Hepatic stellate cell (primary cell): ENCODE measurements around the gene NLRC5.
"Not testable (repeated sequence)": the region's sequence is repeated elsewhere in the genome, so short reads cannot be mapped to it uniquely, and the experiment has no call there.

Experiments
- DNase-seq: peaks from one replicate; pipeline ENCODE4 v3.0.0; 2011; ENCODE audit warnings: low spot score

The NLRC5 gene

DNA sequence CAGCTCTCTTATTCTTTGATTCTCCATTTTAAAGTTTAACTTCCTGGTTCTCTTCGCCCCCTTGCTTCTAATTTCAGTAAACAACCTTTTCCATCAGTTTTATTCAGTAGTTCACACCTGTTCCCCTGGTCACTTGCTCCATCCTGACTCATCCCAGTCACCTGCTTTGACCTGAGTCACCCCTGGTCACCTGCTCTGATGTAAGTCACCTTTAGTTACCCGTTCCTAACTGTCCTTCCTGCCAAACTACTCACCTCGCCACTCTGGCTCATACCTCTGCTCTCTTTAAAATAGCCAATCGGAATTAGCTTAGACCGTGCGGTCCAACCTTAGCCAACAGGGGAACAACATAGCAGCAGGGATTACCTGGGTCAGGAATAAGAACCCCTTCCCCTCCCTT lies 4.7 kb upstream of the NLRC5 start:
- DNase-seq = no peak

DNA sequence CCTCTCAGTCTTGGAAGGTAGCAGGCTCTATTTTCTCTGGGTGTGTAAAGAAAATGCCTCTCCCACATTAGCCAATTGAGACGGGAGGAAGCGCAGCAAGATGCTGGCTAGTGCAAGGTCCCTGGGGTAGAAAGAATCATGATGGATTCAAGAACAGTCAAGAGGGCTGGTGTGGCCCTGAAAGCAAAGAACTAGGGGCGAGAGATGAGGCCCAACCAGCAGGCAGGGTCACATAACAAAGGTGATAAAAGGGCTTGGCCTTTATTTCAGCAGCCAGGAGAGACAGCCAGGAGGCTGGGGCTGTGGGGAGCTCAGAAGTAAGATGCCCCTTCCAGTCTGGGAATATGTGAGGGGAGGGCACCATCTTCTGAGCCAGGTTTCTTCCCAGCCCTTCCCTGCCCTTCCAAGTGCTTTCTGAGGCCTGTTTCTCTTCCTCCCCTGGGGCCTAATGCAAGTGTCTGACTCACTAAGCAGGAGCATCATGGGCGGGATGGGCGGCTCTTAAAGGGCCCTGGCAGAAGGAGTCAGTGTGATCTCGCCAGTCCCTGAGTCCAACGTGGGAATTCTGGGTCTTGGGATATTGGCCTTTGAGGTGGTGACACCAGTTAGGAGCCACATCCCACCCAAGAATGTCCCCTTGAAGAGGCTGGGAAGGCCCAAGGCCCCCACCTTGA lies 3.9 kb upstream of the NLRC5 start:
- peak; percentile 92 for DNase-seq

DNA sequence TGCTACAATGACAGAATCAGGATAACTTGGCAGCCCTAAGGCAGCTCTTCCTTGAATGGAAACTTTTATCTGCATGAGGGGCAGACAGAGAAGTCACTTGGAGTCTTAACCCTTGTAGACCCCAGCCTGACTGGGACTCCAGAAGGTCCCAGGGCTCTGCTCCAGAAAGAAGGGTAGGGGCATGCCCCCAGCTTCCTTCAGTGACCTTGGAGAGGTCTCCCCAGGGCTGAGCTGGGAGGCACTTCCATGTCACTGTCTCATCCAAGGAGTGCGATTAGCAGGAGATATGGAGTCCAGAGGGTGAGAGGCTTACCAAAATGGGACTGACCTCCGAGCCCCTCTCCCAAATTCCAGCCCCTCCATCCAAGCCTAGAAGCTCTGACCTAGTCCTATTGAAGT lies 3.4 kb upstream of the NLRC5 start:
- no peak for DNase-seq

DNA sequence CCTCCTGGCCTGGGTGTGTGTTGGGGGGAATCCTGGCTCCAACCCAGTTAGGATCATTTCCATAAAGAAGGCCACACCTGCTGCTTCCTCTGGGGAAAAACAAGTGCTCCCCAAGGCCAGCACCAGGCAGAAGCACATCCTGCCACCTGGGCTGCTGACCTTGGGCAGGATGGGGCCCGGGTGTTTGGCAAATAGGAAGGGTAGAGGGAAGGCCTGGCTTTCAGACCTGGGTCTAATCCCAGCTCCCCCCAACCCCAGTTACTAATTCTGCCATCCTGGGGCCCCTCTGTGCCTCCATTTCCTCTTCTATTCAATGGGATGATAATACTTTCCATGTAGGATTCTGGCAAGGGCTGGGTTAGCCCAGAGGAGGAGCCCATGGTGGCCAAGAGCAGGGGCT lies 3.0 kb upstream of the NLRC5 start:
- DNase-seq = no peak

DNA sequence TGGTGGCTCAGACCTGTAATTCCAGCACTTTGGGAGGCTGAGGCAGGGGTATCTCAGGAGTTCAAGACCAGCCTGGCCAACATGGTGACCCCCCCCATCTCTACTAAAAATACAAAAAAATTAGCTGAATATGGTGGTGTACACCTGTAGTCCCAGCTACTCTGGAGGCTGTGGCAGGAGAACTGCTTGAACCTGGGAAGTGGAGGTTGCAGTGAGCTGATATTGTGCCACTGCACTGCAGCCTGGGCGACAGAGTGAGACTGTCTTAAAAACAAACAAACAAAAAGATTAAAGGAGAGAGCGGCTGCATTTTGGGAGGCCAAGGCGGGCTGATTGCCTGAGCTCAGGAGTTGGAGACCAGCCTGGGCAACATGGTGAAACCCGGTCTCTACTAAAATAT lies 2.4 kb upstream of the NLRC5 start:
- not testable (repeated sequence) for DNase-seq

DNA sequence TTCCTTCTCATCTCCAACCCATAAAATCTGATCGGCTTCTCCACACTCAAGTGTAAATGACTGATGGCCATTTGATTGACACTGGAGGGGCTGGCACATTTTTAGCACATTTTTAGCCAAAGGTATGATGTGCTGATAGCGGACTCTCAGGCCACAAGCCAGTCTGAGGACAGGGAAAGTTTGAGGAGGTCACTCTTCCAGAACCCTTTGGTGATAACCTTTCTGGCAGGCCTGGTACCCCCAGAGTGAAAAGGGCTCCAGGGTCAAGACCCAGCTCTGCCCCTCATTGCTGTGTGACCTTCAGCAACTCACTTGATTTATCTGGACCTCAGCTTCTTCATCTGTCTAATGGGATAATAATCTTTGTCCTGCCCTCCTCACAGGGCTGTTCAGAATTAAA lies 1.7 kb upstream of the NLRC5 start:
- no peak for DNase-seq

DNA sequence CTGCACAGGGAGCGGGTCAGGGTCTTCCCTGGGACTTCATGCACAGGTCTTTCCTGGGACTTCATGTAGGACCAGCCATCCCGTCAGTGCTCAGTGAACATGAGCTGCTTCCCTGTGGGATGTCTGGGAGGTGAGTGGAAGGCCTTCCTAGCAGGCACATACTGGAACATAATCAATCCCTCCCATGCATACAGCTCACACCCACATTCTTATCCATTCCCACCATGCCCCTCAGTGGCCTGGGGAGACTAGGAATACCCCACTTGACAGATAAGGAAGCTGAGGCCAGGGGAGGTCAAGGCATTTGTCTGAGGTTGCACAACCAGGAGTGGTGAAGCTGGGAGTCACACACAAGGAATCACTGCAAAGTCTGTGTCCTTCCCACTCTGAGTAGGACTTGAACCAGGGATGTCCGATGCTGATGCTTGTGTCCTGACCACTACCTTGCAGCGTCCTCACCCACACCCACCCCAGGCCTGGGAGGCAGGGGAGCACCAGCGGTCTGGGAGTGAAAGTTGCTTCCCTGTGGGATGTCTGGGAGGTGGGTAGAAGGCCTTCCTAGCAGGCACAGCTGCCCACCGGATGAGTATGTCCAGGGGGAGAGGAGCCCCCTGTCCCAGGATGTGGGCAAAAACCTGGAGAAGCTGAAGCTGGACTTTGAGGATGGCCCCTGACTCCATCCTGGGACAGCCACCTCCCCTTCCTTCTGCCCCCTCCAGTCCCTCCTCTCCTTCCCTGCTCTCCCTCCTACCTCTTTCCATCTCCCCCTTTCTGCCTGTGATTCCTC lies 1.0 kb upstream of the NLRC5 start:
- DNase-seq = peak; percentile 61

DNA sequence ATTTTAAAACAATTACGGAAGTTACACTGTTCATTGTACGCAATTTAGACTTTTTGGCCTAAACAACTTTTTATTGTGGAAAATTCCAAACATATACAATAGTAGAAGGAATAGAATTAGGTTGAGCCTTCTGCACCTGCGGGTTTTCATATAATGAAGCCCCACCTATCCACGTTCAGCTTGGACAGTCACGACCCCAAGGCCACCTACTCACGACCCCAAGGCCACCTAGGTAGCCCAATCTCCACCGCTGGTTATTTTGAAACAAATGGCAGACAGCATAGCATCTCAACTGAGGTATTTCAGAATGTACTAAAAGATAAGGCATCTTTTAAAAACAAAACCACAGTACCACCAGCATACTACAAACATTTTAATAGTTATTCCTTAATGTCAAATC lies 631 bp downstream of the NLRC5 start:
- no peak for DNase-seq

DNA sequence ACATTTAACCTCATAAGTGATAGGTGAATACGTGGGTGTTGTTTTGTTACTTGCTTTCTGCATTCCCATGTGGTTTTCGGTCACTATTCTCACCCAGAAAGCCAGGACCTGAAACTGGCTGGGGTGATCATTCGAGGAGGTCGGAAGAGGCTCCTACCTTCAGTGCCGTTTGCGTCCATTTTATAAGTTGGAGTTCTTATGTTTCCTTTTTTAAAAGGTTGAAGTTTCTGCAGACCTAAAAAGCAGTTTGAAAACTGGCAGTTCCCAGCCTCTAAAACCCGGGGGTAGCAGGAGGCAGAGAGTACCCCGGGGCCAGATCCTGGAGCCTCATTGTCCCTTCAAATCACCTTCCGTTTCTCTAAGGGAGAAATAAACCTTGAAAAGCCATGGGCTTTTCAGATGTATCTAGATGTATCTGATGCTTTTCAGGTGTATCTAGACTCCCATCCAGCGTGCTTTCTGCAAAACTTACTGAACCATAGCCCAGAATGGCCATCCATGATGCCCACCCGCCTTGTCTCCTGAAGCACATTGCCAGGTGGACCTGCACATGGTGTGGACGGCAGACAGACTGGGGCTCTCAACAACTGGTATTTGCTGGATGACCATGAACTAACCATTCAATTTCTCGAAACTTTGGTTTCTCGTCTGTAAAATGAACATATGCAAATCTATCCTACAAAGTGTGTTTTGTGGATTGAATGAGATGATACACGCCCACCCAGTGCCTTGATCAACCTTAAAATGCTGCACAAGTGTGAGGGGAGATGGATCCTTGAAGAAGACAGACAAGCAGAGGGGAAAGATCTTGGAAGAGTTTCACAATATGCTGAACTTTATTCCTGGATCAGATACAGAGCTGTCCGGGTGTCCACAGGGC lies 1.3 kb downstream of the NLRC5 start:
- DNase-seq = no peak

DNA sequence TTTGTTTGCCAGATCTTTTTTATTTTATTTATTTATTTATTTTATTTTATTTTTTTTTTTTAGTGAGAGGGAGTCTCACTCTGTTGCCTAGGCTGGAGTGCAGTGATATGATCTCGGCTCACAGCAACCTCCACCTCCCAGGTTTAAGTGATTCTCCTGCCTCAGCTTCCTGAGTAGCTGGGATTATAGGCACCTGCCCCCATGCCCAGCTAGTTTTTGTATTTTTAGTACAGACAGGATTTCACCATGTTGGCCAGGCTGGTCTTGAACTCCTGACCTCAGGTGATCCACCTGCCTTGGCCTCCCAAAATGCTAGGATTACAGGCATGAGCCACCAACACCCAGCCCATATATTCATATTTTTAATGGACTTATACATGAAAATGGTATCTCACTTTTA lies 3.1 kb downstream of the NLRC5 start:
- DNase-seq = not testable (repeated sequence)

DNA sequence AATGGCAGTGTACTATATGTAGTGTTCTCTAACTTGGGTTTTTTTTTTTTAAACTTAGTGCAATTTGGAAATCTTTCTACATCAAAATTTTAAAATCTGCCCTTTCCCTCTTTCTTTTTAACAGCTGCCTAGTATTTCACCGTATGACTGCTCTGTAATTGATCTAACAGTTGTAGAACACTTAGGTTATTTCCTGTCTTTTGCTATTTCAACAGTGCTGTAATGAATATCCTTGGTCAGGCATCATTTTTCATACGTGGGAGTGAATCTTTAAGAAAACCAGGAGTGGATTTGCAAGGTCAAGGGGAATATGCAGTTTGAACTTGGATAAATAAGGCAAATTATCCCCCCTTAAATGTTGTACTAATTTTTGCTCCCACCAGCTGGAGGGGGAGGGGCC lies 3.8 kb downstream of the NLRC5 start:
- DNase-seq = no peak

DNA sequence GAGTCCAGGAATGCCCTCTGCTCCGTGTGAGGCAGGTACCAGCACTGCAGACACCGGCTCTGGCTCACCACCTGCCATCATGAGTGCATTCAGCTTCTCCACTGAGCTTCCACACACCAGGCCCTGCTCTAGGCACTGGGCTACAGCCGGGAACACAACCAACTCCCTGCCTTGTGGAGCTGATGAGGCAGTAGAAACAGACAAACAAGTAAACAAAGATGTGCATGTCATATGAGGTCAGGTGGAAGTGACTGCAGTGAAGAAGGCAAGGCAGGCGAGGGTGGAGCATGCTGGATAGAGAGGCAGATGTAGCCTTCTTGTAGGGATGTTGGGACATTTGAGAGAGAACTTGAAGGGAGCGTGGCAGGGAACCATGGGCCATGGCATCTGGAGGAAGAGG lies 5.0 kb downstream of the NLRC5 start:
- DNase-seq = no peak

DNA sequence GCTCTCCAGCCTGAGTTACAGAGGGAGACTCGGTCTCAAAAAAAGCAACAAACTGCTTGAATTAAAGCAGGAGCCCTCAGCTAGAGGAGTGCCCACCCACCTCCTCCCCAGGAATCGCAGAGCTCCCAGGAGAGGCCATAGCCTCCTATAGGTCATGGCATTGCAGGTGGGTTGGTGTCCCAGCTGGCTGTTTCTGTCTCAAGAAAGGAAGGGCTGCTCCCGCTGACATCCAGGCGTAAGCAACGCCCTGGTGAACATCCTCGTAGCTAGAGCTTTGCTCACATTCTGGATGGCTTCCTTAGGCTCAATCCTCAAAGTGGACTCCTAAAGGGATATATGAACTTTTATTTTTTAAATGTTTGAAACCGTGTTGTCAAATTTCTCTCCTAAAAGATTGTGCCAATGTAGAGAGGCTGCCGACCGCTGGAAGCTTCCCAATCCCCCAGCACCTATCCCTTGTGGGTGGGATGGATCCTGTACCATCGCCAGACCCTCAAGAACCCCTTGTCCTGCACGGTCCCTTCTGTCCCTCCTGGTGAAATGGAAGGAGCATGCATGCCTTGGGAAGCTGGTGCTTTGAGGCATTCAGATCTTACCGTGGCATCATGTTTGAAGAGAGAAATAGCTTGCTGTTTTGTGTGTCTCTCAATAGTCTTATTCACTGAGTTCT lies 5.9 kb downstream of the NLRC5 start:
- DNase-seq = no peak

DNA sequence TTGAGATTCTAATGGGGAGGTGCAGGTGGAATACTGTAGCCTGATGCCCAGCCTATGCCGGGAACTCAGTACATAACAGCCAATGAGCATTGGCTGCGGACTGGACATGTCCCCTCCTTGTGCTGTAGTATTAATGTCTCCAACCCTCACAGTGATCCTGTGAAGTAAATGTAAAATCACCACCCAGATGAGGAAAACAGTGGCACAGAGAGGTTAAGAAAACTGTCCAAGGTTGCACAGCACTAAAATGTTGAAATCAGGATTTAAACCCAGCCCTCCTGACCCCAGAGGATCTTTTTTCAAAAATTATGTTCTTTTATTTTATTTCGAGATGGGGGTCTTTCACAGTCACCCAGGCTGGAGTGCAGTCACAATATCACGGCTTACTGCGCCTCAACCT lies 7.9 kb downstream of the NLRC5 start:
- no peak for DNase-seq

DNA sequence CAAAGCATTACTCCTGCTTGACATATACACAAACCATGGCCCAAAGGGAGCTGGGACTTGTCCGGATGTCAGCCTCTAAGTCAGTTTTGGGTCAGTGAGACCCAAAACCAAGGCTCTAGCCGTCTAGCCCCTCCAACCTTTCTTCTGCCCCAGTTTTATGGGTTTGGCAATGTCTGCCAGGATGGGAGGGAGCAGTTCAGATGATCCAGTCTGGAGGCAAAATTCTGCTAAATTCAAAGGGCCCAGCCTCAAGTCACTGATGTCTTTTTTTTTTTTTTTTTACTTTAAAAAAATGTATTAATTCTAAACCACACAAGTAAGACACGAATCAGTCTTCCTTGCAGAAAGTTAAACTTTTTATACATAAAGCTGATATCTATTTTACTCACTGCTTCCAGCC lies 8.6 kb downstream of the NLRC5 start:
- no peak for DNase-seq

DNA sequence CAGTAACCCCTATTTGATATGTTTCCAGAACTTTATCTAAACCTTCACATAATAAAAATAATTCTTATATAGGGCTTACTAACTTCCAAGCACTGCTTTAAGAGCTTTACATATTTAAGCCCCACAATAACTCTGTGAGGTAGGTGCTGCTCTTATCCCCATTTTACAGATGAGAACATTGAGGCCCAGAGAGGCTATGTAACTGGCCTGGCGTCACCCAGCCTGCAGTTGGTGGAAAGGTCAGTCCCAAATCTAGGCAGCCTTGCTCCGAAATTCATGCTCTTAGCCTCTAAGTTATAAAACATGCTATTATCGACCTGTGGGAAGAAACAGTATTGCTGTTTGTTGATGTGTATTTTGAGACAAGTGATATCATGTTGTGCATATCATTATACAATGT lies 9.0 kb downstream of the NLRC5 start:
- no peak for DNase-seq

DNA sequence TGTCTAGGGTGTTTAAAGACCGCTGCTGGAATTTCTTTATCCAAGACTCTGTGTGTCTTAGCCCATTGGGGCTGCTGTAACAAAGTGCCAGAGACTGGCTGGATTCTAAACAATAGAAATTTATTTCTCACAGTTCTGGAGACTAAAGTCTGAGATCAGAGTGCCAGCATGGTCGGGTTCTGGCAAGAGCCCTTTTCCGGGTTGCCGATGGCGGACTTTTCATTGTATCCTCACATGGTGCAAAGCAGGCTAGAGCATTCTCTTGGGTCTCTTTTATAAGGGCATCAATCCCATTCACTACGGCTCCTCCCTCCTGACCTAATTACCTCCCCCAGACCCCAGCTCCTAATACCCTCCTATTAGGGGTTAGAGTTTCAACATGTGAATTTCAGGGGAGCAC lies 9.5 kb downstream of the NLRC5 start:
- no peak for DNase-seq

DNA sequence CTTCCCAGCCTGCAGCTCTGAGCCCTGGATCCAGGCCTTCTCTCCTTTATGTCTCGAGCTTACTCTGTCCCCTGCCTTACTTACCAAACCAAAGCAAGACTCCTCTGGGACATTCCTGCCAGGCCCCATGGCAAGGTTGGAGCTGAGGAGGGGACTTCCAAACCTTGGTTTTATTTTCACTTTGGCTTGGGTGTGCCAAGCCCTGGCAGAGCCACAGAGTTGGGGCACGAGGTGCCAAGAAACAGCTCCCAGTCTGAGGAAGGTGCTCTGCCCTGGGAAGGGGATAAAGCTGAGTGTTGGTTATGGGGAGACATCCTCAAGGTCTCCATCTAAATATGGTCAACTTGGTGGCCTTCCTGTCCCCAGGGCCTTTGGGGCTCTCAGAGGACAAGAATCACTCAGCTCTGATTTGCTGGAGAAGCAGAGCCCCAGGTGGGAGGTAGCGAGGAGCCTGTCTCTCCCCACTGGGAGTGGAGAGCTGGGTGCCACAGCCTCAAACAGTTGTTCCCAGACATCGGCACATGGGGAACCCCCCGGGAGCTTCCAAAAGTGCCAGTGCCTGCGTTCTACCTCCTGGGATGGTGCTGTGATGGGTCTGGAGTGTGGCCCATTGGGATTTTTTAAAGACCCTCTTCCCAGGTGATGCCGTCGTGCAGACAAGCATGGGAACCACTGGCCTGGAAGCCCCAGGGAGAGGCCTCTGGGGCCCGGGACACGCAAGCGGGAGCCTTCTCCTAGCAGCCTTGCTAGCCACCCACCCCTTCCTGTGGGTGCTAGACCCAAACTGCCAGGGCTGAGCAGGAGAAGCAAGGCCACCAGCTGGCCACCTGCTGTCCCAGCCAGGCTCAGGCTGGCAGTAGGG lies 10.3 kb downstream of the NLRC5 start:
- DNase-seq = no peak

DNA sequence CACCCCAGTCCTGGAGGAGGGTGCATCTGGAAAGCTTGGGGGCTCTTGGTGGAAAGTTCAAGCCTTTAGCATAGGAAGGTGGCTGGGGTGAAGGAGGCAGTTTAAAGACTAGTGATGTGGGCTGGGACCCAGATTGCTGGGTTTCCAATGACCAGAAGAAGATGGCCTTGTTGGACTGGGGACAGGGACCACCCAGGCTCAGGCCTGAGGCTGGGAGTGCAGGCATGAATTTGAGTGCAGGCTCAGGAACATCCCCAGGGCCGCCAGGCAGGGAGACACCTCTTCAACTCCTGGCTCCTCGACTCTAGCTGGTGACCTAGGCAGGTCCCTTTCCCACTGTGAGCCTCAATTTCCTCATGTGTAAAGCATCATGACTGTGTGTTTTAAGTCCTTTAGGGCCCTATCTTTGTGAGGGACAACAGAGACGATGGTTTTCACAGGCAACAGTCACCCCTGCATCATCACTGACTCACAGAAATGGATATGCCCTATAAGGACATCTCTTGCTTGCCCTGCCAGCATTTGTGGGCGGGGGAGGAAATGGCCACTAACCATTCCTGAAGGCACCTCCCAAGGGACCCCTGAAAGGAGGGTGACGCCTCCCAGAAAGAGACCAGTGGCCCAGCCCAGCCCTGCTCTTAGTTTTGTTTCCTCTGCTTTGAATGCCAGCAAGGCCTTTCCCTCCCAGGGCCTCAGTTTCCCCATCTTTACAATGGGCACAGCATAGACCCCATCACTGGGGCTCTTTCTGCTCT lies 11.1 kb downstream of the NLRC5 start:
- peak; percentile 92 for DNase-seq

DNA sequence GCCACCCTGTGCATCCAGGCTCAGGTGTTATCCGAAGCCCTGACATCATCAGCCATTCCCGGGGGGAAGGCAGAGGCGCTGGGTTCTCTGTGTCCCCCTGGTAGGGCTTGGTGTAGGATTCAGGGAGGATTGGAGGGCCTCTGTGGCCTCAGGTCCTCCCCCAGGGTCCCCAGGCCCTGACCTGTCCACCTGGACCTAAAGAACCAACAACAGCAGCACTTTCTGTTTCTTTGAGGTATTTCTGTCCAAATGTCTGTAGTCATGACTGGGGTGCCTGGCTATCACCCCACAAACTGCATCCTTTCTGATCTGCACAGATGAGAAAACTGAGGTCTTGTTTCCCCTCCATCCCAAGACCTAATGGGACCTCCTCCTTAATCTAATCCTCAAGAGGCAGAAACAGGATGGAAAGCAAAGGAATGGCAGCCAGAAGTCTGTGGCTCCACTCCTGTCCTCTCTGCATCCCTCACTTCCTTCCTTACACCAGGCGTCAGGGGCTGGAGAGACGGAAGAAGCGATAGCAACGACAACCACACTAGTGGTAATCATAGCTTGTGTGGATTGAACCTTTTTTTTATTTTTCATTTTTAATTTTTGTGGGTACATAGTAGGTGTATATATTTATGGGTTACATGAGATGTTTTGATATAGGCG lies 11.8 kb downstream of the NLRC5 start:
- DNase-seq = no peak
